ENCODE results near the gene GAD1. TPM values are rescaled to one million over a fixed set of nuclear protein-coding genes. Genes with fewer than 3 reads are reported as not detected.
A peak's percentile ranks its signal among the peaks of the same experiment; 100 is the strongest.

GAD1 gene
- total and polyA plus RNA-seq, 10 of the 15 experiments (the other 5 are each of a cell fraction or from before 2014, with no cell fraction given): 0.04 to 3.4 (median 0.42) TPM

- BruUV-seq (replicated peaks): no TSS peak
- ChIA-PET SMC1A (ENCODE audit: uncharacterized antibody, unreplicated experiment) (interaction anchor here (0.6 to 6.0 kb wide), 13 partner anchors 56 to 875 kb away, joined by 3 to 53 read pairs (median 3); partner anchors contain the start of gene SP5), POLR2A (interaction anchor here (0.6 to 0.9 kb wide), 2 partner anchors 80 to 455 kb away, joined by 3 read pairs; no protein-coding TSS in a partner anchor), RAD21 (ENCODE audit: unreplicated experiment) (interaction anchor here (0.6 to 5.7 kb wide), 14 partner anchors 47 to 882 kb away, joined by 3 to 36 read pairs (median 6); partner anchors contain the start of gene ERICH2), CTCF (interaction anchor here (0.6 to 6.4 kb wide), 22 partner anchors 8 to 1013 kb away, joined by 3 to 63 read pairs (median 4); partner anchors contain the start of gene ERICH2)
- WGBS (ENCODE audit: insufficient coverage, insufficient replicate concordance, low lambda C conversion rate, missing lambda C conversion rate): 10% methylated on average over 50 of the region's 69 CpGs
- Histone ChIP-seq H4K20me1 (ENCODE audit: control insufficient read depth, insufficient read depth) (0 out of 2 replicates have a peak, but pooled peaks cover 4% of the 10 kb centered on the region), H3K4me2 (ENCODE audit: control insufficient read depth, insufficient read depth) (peak overlapping the region; percentile 91), H3K79me2 (ENCODE audit: control insufficient read depth, insufficient read depth, low read length) (no peaks in the 10 kb centered on the region), H2AFZ (ENCODE audit: control insufficient read depth, low read depth, low read length) (peak overlapping the region; percentile 64), H3K27ac (ENCODE audit: control insufficient read depth, insufficient read depth) (no peak overlapping the region), H3K36me3 (ENCODE audit: control insufficient read depth in 2 of 2, insufficient read depth in 2 of 2, low read length in 1 of 2) (no peaks in the 10 kb centered on the region), H3K4me1 (ENCODE audit: control insufficient read depth, insufficient read depth, low read length) (peaks cover 16% of the 10 kb centered on the region), H3K27me3 (replicated peaks in 1 of 2; ENCODE audit: control insufficient read depth in 2 of 2, insufficient read depth in 2 of 2, low read length in 1 of 2) (peaks cover 8 to 46% of the 10 kb centered on the region in 2 experiments), H3K9me3 (replicated peaks; ENCODE audit: control insufficient read depth, insufficient read depth, low read length) (no peaks in the 10 kb centered on the region; the same call in 2 of the 3 replicates), H3K4me3 (peak overlapping the region; percentile 54; the same call in 1 of the 2 replicates), H3K9ac (ENCODE audit: control insufficient read depth, insufficient read depth, low read length) (peak overlapping the region; percentile 41; the same call in 1 of the 2 replicates)
- TF ChIP-seq HDAC6 (IDR thresholded peaks at IDR 0.05; ENCODE audit: unreplicated experiment): peak; percentile 90
- no peak for TF ChIP-seq NRF1 (conservative IDR thresholded peaks at IDR 0.05; ENCODE audit: low read depth, low read length)
- TF ChIP-seq SMAD1 (IDR thresholded peaks at IDR 0.05; ENCODE audit: low read depth, partially characterized antibody): no peak
- TF ChIP-seq GATAD2B (conservative IDR thresholded peaks at IDR 0.05; ENCODE audit: low read depth): peak; percentile 41; the same call in 1 of the 2 replicates
- TF ChIP-seq LARP7 (IDR thresholded peaks at IDR 0.05): peak; percentile 20; the same call in 1 of the 2 replicates
- peak; percentile 39 for TF ChIP-seq YY1 (IDR thresholded peaks at IDR 0.05; ENCODE audit: low read depth, low read length)
- 0 out of 2 replicates have a peak, but pooled peaks have one; percentile 5 for TF ChIP-seq EED (IDR thresholded peaks at IDR 0.05; ENCODE audit: low read depth)
- ATAC-seq: peak; percentile 45
- no peak for FAIRE-seq
- no peak for DNase-seq (ENCODE audit: low read depth, low spot score)
- intact Hi-C loops (cut with micrococcal nuclease; ENCODE audit: unreplicated experiment): loop anchor here (5.0 to 10.0 kb wide), 2 partner anchors 333 to 885 kb away; no protein-coding TSS in a partner anchor
- in situ Hi-C loops (cut with MboI): loop anchor here (5.0 kb wide), 1 partner anchor 885 kb away; no protein-coding TSS in a partner anchor
These were observed 677 bp downstream of the GAD1 start for GRCh38 chr2:170817093-170818035.
